ENCODE measurements around the gene CHST13. TPM values are rescaled to one million over a fixed set of nuclear protein-coding genes. Genes with fewer than 3 reads are reported as not detected.

Gene CHST13
- total and polyA plus RNA-seq, 7 donors: 0.25 to 0.66 (median 0.53) TPM; not detected in 3

- Histone ChIP-seq H3K27ac (peak overlapping the region in 3 of 4 donors; percentile 80 to 96 (median 94)), H3K27me3 (no peaks in the 10 kb centered on the region), H3K4me3 (no peak overlapping the region), H3K9me3 (no peaks in the 10 kb centered on the region), H3K36me3 (peaks cover 0 to under 1% (median 0%) of the 10 kb centered on the region in 4 donors), H3K4me1 (peaks cover 0 to 40% (median 35%) of the 10 kb centered on the region in 4 donors)
- DNase-seq: no peak
- TF ChIP-seq POLR2AphosphoS5 (IDR thresholded peaks at IDR 0.05): no peak
- TF ChIP-seq EP300 (IDR thresholded peaks at IDR 0.05): no peak
- no peak for TF ChIP-seq POLR2A (IDR thresholded peaks at IDR 0.05)
- TF ChIP-seq, protein P1, sequence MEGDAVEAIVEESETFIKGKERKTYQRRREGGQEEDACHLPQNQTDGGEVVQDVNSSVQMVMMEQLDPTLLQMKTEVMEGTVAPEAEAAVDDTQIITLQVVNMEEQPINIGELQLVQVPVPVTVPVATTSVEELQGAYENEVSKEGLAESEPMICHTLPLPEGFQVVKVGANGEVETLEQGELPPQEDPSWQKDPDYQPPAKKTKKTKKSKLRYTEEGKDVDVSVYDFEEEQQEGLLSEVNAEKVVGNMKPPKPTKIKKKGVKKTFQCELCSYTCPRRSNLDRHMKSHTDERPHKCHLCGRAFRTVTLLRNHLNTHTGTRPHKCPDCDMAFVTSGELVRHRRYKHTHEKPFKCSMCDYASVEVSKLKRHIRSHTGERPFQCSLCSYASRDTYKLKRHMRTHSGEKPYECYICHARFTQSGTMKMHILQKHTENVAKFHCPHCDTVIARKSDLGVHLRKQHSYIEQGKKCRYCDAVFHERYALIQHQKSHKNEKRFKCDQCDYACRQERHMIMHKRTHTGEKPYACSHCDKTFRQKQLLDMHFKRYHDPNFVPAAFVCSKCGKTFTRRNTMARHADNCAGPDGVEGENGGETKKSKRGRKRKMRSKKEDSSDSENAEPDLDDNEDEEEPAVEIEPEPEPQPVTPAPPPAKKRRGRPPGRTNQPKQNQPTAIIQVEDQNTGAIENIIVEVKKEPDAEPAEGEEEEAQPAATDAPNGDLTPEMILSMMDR (IDR thresholded peaks at IDR 0.05): no peak
- intact Hi-C loops (cut with DNase I): loop anchor here (5.0 kb wide), 3 partner anchors 90 to 395 kb away; partner anchors contain the start of gene SLC41A3
- 66 to 73% methylated on average over 4 of the region's 4 CpGs for WGBS, 2 donors
These were observed 46.9 kb upstream of the CHST13 start for GRCh38 chr3:126477061-126477380.

DNA sequence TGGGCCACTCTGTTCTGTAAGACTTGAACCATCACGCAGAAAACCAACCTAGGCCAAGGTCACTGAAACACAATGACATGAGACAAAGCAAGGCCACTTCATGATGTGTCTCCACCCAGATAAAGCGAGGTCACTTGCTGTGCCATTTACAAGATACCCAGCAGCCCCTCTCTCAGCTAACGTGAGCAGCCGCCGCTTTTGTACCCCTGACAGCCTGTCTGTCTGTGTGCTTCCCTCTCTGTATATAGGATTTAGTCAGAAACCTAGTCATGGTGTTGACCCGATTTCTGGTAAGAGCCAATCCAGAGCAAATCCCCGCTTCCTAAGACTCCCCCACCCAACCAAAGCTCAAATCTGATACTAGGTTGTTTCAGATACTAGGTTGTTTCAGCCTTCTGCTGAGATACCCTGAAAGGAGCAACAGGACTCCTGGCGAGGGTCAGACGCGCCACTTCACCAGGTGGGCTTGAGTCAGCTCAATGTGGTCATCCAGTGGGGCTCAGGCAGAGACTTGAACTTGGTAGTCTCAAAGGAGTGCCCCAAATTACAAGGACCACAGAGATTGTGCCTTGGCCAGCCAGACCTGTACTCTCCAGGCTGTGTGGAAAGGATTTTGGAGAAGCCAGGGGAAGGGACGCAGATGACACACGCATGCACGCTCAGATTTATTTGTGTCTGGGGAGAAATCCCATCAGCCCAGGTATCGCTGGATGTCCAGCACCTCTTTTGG, 45.2 kb upstream of the CHST13 start:
- Histone ChIP-seq H3K9me3 (no peaks in the 10 kb centered on the region), H3K4me3 (no peak overlapping the region), H3K27ac (no peak overlapping the region), H3K4me1 (peaks cover 0 to 23% (median 18%) of the 10 kb centered on the region in 4 donors), H3K27me3 (no peaks in the 10 kb centered on the region), H3K36me3 (no peaks in the 10 kb centered on the region)
- no peak for DNase-seq
- WGBS, 2 donors: 97% methylated on average over 14 of the region's 14 CpGs
- intact Hi-C loops (cut with DNase I): loop anchor here (5.0 kb wide), 3 partner anchors 91 to 396 kb away; partner anchors contain the start of gene SLC41A3
- TF ChIP-seq, protein P1 (IDR thresholded peaks at IDR 0.05): no peak
- TF ChIP-seq POLR2AphosphoS5 (IDR thresholded peaks at IDR 0.05): no peak
- TF ChIP-seq EP300 (IDR thresholded peaks at IDR 0.05): no peak
- no peak for TF ChIP-seq POLR2A (IDR thresholded peaks at IDR 0.05)

GRCh38 chr3:126479642-126480041, 44.3 kb upstream of the CHST13 start:
- intact Hi-C loops (cut with DNase I): loop anchor here (5.0 kb wide), 3 partner anchors 92 to 397 kb away; partner anchors contain the start of gene SLC41A3
- TF ChIP-seq POLR2A (IDR thresholded peaks at IDR 0.05) (no peak), EP300 (IDR thresholded peaks at IDR 0.05) (no peak), POLR2AphosphoS5 (IDR thresholded peaks at IDR 0.05) (no peak)
- TF ChIP-seq, protein P1 (IDR thresholded peaks at IDR 0.05): no peak
- no peaks in the 10 kb centered on the region for H3K27me3 ChIP-seq
- H3K27ac ChIP-seq: no peak overlapping the region
- H3K9me3 ChIP-seq: no peaks in the 10 kb centered on the region
- peaks cover 0 to 14% (median 9%) of the 10 kb centered on the region in 4 donors for H3K4me1 ChIP-seq
- WGBS, 2 donors: 93 to 94% methylated on average over 1 of the region's 1 CpG
- H3K36me3 ChIP-seq: no peaks in the 10 kb centered on the region
- H3K4me3 ChIP-seq: no peak overlapping the region
- no peak for DNase-seq

DNA sequence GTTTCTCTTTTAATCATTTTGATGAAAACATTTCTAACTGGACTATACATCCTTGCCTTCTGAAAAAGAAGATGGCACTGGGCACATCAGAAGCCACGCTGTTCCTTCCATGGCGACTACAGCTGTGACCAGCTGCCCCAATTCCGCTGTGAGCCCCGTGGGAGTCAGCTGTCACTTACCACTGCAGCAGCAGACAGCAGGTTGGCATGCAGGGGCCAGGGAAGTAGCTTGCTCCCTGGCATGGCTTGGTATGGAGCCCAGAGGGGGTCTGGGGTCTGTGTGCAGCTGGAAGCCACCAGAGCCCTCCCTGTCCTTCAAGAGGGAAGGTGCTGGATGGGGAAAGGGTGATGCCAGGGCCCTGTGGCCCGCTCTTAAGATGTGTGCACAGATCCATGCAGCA, 43.7 kb upstream of the CHST13 start:
- 77 to 92% methylated on average over 5 of the region's 5 CpGs for WGBS, 2 donors
- Histone ChIP-seq H3K27me3 (no peaks in the 10 kb centered on the region), H3K9me3 (no peaks in the 10 kb centered on the region), H3K27ac (no peak overlapping the region), H3K4me3 (no peak overlapping the region), H3K4me1 (peaks cover 0 to 10% (median 6%) of the 10 kb centered on the region in 4 donors), H3K36me3 (no peaks in the 10 kb centered on the region)
- intact Hi-C loops (cut with DNase I): no loop called here
- TF ChIP-seq EP300 (IDR thresholded peaks at IDR 0.05) (no peak), POLR2AphosphoS5 (IDR thresholded peaks at IDR 0.05) (no peak), POLR2A (IDR thresholded peaks at IDR 0.05) (no peak)
- TF ChIP-seq, protein P1 (IDR thresholded peaks at IDR 0.05): no peak
- DNase-seq: no peak

Data from sigmoid colon (tissue), 7 donors.